Measurements from ENCODE around the gene SORBS1. TPM values are rescaled to one million over a fixed set of nuclear protein-coding genes. Genes with fewer than 3 reads are reported as not detected.
A peak's percentile ranks its signal among the peaks of the same experiment; 100 is the strongest.

SORBS1 gene
- total and polyA plus RNA-seq, 2 of the 13 experiments (the other 11 are each of a cell fraction or from before 2014, with no cell fraction given): 16.8 to 39.8 TPM

GRCh38 chr10:95273393-95274312, 287.5 kb downstream of the SORBS1 start (continued):
- TF ChIP-seq ZNF337 (CRISPR knock-in tag; IDR thresholded peaks at IDR 0.05; ENCODE audit: borderline replicate concordance, low read depth) (no peak), ATF7 (IDR thresholded peaks at IDR 0.05) (0 out of 2 replicates have a peak, but pooled peaks have one; percentile 2), ATF7 (CRISPR knock-in tag; IDR thresholded peaks at IDR 0.05) (peak; percentile 63; the same call in 1 of the 2 replicates), RBM22 (optimal IDR thresholded peaks at IDR 0.05; ENCODE audit: low read length) (peak; percentile 28), ZNF687 (CRISPR knock-in tag; IDR thresholded peaks at IDR 0.05) (peak; percentile 25; the same call in 1 of the 2 replicates), SP5 (CRISPR knock-in tag; IDR thresholded peaks at IDR 0.05; ENCODE audit: borderline replicate concordance, low read depth) (0 out of 2 replicates have a peak, but pooled peaks have one; percentile 18), ZSCAN21 (CRISPR knock-in tag; IDR thresholded peaks at IDR 0.05; ENCODE audit: borderline replicate concordance) (0 out of 2 replicates have a peak, but pooled peaks have one; percentile 51), ZNF761 (CRISPR knock-in tag; conservative IDR thresholded peaks at IDR 0.05) (peak; percentile 33; the same call in 1 of the 2 replicates)
- TF ChIP-seq, protein P1, sequence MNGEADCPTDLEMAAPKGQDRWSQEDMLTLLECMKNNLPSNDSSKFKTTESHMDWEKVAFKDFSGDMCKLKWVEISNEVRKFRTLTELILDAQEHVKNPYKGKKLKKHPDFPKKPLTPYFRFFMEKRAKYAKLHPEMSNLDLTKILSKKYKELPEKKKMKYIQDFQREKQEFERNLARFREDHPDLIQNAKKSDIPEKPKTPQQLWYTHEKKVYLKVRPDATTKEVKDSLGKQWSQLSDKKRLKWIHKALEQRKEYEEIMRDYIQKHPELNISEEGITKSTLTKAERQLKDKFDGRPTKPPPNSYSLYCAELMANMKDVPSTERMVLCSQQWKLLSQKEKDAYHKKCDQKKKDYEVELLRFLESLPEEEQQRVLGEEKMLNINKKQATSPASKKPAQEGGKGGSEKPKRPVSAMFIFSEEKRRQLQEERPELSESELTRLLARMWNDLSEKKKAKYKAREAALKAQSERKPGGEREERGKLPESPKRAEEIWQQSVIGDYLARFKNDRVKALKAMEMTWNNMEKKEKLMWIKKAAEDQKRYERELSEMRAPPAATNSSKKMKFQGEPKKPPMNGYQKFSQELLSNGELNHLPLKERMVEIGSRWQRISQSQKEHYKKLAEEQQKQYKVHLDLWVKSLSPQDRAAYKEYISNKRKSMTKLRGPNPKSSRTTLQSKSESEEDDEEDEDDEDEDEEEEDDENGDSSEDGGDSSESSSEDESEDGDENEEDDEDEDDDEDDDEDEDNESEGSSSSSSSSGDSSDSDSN (CRISPR knock-in tag; IDR thresholded peaks at IDR 0.05): peak; percentile 50
